GM19238 (cell line): Measurements from ENCODE around the gene MAMSTR.
"Not testable (repeated sequence)": the region's sequence is repeated elsewhere in the genome, so short reads cannot be mapped to it uniquely, and the experiment has no call there.

Experiments used
- DNase-seq: peaks from one replicate; pipeline ENCODE4 v3.0.0; 2011; ENCODE audit warnings: low spot score; ENCODE audit not compliant: insufficient read length

The MAMSTR gene

GRCh38 chr19:48720613-48721296, 1.2 kb upstream of the MAMSTR start:
- DNase-seq, result peak; percentile 95

- no peak for DNase-seq
Measured at GRCh38 chr19:48720251-48720612, 707 bp upstream of the MAMSTR start.

- DNase-seq, result no peak
Measured at GRCh38 chr19:48718711-48719231, 754 bp downstream of the MAMSTR start.

- DNase-seq, result not testable (repeated sequence)
Measured at GRCh38 chr19:48718106-48718505, 1.4 kb downstream of the MAMSTR start.

GRCh38 chr19:48716562-48717291, 2.8 kb downstream of the MAMSTR start:
- DNase-seq, result no peak

- DNase-seq, result no peak
Measured at GRCh38 chr19:48715681-48716171, 3.8 kb downstream of the MAMSTR start.

GRCh38 chr19:48714759-48715675, 4.5 kb downstream of the MAMSTR start:
- no peak for DNase-seq

GRCh38 chr19:48713864-48714755, 5.4 kb downstream of the MAMSTR start:
- DNase-seq, result peak; percentile 99

GRCh38 chr19:48713041-48713863, 6.3 kb downstream of the MAMSTR start:
- DNase-seq, result no peak

GRCh38 chr19:48711106-48711662, 8.3 kb downstream of the MAMSTR start:
- no peak for DNase-seq

GRCh38 chr19:48708471-48708870, 11.1 kb downstream of the MAMSTR start:
- DNase-seq, result no peak

GRCh38 chr19:48705431-48705830, 14.1 kb downstream of the MAMSTR start:
- DNase-seq, result no peak

GRCh38 chr19:48703316-48703715, 16.2 kb downstream of the MAMSTR start:
- DNase-seq, result no peak

- no peak for DNase-seq
Measured at GRCh38 chr19:48702701-48703100, 16.8 kb downstream of the MAMSTR start.

- DNase-seq, result no peak
Measured at GRCh38 chr19:48698046-48698445, 21.5 kb downstream of the MAMSTR start.

- DNase-seq, result no peak
Measured at GRCh38 chr19:48696353-48697010, 23.0 kb downstream of the MAMSTR start.

GRCh38 chr19:48695743-48696352, 23.7 kb downstream of the MAMSTR start, which contains the start of gene FUT2:
Gene FUT2 (plus strand): TSS chr19:48695971. CDS start chr19:48702957, 6,986 bp downstream.
- DNase-seq, result no peak

- DNase-seq, result not testable (repeated sequence)
Measured at GRCh38 chr19:48693629-48694028, 25.9 kb downstream of the MAMSTR start.
